NCI-H774 (cell line): Measurements from ENCODE around the gene GRM5.
"Not testable (repeated sequence)": the region's sequence is repeated elsewhere in the genome, so short reads cannot be mapped to it uniquely, and the experiment has no call there.

Source experiments
- DNase-seq: peaks from one replicate; lab custom pipeline; 2025; lab: John Stamatoyannopoulos, UW

The GRM5 gene

DNA sequence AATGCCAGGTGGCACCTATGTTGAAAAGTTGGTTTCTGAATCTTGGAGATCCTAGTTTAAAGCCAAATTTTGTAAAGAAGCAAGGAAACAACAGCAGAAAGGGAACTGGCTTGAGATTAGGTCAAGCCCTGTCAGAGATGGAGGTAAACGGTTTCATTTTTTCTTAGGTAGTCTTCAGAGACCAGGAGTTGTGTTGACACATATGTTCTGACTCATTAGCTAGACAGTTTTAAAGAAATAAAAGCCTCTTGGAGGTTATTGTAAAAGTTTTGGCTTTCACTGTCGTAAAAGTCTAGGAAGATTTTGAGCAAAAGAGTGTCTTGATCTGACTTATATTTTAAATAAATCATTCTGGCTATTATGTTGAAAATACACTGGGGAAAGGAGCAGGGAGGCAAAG is 576.8 kb downstream of the GRM5 start:
- DNase-seq = no peak

DNA sequence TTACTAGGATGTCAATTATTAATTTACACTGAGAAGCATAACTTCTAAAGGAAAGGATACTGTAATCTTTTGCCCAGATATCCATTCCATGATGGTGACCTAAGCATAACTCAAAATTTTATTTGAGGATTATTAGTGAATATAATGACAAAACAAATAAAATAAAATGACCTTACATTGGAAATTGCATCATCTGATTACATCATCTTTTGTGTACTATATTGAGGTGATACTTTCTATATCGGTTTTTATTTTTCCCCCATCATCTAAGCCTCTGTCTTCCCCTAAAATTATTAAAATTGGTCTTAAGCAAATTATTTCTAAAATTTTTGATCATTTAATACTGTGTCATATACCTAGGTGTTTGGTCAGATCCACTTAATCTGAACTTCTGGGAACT is 578.1 kb downstream of the GRM5 start:
- DNase-seq = no peak

DNA sequence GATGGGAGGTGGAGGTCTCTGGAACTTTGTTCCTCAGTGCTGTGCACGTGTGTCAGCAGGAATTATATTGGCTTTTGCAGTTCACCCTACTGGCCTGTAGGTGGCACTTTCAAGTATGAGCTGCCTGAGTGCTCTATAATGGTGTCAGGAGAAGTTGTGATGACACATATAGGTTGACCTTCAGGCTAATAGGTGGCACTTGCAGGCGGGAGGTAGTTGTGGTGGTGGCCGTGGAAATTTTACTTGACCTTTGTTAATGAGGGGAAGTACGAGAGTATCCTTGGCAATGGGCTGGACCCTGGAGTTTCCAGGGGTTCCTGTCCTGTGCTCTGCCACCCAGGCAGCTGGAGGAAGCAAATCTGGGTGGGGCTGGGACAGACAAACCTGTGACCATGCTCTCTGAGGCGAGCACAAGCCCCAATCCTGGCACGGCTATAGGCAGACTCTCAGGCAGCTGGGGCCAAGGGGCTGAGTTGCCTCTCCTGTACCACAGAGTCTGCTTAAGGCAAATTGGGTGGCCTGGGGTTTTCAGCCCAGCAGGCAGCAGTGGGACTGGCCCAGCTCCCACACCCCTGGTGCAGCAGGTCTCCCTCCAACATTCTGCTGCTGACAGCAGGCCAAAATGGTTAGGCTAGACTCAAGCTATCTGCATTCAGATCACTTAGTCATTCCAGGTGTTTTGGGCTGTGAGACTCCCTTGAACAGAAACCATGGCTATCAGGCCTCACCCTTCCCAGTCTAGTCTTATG is 580.7 kb downstream of the GRM5 start:
- DNase-seq = no peak

DNA sequence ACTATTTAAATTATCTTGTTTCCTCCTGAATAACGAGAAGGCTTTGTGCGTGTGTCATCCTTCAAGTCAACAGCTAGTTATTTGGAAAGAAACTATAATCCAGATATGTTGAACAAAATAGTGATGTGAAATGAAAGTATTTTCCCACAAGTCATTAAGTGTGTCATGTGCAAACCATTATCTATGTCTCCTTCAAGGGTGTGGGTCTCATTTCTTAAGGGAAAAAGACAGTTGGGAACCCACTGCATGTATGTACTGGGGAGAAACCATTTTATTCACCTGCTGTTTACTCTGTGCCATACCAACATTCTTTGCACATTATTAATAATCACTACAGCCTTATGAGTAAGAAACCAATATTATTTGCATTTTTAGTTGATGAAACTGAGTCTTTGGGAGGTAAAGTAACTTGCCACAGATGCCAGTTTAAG is 582.9 kb downstream of the GRM5 start:
- no peak for DNase-seq

DNA sequence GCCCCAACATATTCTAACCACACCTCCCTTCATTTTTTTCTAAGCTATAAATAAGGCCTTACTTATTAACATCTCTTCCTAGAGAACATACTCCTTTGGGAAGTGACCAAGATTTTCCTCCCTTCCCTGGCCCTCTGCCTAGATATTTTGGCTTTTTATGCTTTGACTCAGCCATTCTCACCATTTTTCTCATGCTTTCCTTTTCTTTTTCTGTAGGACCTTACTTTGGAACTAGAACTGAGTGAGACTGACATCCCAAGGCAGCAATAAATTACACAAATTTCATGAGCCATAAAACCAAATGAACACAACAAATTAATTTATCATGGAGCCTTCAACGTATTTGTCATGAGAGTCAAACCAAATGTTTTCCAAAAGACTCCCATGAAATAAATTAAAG is 585.6 kb downstream of the GRM5 start:
- no peak for DNase-seq

DNA sequence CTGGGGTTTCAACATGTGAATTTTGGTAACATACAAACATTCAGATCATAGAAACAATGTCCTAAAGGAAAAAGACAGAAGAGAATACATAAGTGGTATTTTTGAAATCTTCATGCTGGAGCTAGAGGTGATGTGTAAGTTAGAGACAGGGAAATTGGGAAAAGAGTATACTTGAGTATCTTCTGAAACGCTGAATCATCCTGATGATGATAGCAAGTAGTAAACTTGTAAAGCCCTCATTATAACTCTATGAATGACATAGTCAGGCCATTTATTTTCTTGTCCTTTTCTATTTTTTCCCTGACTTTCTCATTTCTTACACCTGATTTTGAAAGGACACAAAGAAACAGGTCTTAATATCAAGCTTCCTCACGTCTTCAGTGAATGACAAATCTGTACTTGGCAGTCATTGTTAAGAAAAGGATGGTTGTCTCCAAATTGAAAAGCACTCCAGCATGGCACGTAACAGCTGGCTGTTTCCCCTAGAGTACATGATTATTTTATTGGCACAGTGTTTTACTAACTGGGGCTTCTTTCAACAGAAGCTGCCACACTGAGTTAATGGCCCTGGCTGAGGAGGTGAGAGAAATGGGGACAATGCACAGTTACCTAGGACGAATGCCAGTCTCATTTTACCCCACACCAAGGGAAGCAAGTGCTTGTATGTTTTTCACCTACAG is 587.5 kb downstream of the GRM5 start:
- DNase-seq = peak; percentile 58

DNA sequence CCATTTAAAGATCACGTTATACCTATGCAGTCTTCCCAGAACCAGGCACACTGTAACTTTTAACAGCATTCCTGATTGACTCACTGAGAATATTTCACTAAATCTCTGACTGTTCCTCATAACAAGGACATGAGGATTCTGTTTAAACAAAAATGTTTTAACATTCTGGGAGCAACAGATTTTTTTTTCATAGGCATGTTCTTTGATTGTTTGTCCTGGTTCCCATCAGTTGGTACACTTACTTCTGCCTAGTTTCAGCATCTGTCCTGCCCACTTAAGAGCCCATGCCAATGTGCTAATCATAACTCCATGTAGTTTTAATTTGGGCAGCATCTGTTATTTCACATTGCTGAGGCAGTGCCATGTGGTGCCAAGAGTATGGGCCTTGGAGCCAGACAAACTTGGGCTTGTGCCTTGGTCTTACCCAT is 589.8 kb downstream of the GRM5 start:
- no peak for DNase-seq

DNA sequence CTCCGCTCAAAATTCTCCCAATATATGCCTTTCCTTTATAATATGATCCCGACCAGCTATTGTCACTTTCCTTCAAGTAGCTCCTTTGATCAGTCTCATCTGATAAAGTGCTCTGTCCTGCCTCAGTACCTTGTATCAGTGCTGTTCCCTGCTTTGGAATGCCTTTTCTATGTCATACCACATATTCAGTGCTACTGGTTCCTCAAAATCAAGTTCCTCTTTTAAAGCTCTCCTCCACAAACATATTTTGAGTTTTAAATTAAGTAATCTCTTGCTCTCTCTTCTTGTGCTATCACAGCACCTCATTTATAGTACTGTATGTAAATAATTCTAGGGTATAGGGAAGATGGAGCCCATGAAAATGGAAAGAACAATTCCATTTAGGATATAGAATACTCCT is 591.1 kb downstream of the GRM5 start:
- DNase-seq = no peak

DNA sequence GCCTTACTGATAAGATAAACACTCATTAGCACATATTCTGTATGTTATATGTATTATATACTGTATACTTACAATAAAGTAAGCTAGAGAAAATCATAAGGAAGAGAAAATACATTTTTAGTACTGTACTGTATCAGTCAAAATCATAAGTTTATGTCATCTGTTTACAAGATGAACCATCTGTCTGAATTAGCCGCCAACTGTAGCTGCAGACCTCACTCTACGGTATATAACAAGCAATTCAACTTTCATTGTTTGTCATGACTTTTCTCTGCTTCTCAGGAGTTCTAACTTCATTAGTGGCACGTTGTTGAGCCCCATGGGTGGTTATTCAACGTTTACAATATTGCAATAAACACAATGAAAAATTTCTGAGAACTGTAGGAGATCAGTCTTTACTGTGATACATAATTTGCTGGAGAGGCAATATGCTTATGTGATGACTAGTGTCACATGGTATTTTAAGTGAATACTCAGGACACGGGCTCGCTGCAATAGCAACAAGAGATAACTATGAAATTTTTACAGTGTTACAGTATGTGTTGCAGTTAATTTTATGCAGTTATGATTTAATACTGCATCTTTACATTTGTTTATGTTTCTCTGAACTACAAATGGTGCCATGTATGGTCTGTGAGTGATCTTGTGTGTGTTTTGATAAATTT is 596.1 kb downstream of the GRM5 start:
- DNase-seq = no peak

DNA sequence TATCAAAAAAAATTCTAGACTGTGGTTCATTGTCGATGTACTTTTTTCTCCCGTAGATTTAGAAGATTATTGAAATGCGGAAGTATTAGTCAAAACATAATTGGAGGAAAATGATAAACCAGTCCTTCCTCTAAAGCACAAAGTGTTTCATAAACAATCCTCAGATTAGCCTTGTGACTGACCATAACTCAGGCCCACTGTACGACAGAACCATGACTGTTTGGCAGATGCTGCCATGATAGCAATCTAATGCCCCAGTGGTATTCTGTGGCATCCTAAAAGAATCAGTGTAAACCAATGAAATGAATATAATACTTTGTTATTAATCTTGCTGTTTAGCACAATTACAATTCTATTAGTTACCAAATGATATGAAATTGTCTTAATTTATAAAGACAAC is 601.3 kb downstream of the GRM5 start:
- no peak for DNase-seq

DNA sequence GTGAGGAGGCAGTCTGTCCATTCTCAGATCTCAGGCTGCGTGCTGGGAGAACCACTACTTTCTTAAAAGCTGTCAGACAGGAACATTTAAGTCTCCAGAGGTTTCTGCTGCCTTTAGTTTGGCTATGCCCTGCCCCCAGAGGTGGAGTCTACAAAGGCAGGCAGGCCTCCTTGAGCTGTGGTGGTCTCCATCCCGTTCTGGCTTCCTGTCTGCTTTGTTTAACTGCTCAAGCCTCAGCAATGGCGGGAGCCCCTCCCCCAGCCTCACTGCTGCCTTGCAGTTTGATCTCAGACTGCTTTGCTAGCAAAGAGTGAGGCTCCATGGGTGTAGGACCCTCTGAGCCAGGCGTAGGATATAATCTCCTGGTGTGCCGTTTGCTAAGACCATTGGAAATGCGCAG is 602.5 kb downstream of the GRM5 start:
- not testable (repeated sequence) for DNase-seq

DNA sequence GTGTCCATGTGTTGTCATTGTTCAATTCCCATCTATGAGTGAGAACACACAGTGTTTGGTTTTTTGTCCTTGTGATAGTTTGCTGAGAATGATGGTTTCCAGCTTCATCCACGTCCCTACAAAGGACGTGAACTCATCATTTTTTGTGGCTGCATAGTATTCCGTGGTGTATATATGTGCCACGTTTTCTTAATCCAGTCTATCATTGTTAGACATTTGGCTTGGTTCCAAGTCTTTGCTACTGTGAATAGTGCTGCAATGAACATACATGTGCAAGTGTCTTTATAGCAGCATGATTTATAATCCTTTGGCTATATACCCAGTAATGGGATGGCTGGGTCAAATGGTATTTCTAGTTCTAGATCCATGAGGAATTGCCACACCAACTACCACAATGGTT is 607.7 kb downstream of the GRM5 start:
- DNase-seq = not testable (repeated sequence)

DNA sequence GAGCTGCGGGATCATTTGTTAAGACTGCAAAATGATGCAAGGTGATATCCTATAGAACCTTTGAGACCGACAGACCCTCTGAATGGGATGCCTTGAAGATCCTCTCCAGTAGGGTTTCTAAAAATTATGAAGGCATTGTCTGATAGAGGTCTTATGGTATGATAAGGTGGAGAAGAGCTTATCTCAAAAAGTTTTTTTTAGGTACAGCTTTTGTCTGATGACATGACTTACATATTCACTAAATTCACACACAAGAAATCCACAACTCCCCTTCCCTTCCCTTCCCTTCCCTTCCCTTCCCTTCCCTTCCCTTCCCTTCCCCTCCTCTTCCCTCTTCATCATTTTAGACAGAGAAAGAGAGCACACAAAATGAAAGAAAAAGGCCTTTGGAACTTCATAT is 609.8 kb downstream of the GRM5 start:
- DNase-seq = no peak

DNA sequence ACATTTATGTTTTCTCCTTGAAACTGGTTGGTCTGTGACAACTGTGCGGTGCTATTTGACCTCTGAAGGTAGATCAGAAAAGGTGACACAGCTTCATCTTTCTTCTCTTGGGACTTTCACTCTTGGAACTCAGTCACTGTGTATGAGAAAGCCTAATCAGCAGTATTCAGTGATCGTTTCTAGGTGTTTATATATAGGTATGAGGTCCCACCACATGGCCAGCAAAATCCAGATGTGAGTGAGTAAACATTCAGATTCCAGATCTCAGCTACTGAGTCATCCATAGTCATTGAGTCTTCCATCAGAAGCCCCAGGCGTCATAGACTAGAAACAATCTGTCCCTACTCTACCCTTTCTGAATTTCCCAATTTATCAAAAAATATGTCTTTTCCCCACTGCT is 610.9 kb downstream of the GRM5 start:
- DNase-seq = no peak
